ENCODE results near the gene MARK4.

The MARK4 gene

GRCh38 chr19:45275370-45275971, 24.4 kb downstream of the MARK4 start:
- DNase-seq, result no peak

- no peak for DNase-seq
Measured at GRCh38 chr19:45276284-45276687, 25.2 kb downstream of the MARK4 start.

GRCh38 chr19:45278087-45278486, 27.0 kb downstream of the MARK4 start:
- no peak for DNase-seq

GRCh38 chr19:45279587-45280192, 28.6 kb downstream of the MARK4 start:
- DNase-seq, result no peak

- DNase-seq, result no peak
Measured at GRCh38 chr19:45280471-45280961, 29.4 kb downstream of the MARK4 start.

- no peak for DNase-seq
Measured at GRCh38 chr19:45283443-45284033, 32.5 kb downstream of the MARK4 start.

GRCh38 chr19:45290381-45290931, 39.4 kb downstream of the MARK4 start:
- no peak for DNase-seq

GRCh38 chr19:45291834-45292233, 40.8 kb downstream of the MARK4 start:
- DNase-seq, result no peak

- no peak for DNase-seq
Measured at GRCh38 chr19:45293682-45294081, 42.6 kb downstream of the MARK4 start.

GRCh38 chr19:45294291-45295029, 43.4 kb downstream of the MARK4 start:
- no peak for DNase-seq

- no peak for DNase-seq
Measured at GRCh38 chr19:45295873-45296272, 44.8 kb downstream of the MARK4 start.

- DNase-seq, result no peak
Measured at GRCh38 chr19:45296355-45296754, 45.3 kb downstream of the MARK4 start.

GRCh38 chr19:45297674-45298073, 46.6 kb downstream of the MARK4 start:
- no peak for DNase-seq

- no peak for DNase-seq
Measured at GRCh38 chr19:45298264-45298663, 47.2 kb downstream of the MARK4 start.

GRCh38 chr19:45299719-45300118, 48.6 kb downstream of the MARK4 start:
- DNase-seq, result no peak

- DNase-seq, result no peak
Measured at GRCh38 chr19:45302416-45302815, 51.3 kb downstream of the MARK4 start.

- DNase-seq, result no peak
Measured at GRCh38 chr19:45303269-45304060, 52.4 kb downstream of the MARK4 start.

- no peak for DNase-seq
Measured at GRCh38 chr19:45304141-45304926, 53.3 kb downstream of the MARK4 start.

GRCh38 chr19:45305007-45305406, 53.9 kb downstream of the MARK4 start:
- no peak for DNase-seq

GRCh38 chr19:45305421-45305820, 54.4 kb downstream of the MARK4 start:
- no peak for DNase-seq

GRCh38 chr19:45306040-45306439, 55.0 kb downstream of the MARK4 start:
- no peak for DNase-seq
